Hippocampal formation (tissue), 2 donors: ENCODE results near the gene EGFL7.

Experiments used
- DNase-seq, 2 donors: peaks; one replicate each; lab custom pipeline; 2025; lab: John Stamatoyannopoulos, UW

The EGFL7 gene

DNA sequence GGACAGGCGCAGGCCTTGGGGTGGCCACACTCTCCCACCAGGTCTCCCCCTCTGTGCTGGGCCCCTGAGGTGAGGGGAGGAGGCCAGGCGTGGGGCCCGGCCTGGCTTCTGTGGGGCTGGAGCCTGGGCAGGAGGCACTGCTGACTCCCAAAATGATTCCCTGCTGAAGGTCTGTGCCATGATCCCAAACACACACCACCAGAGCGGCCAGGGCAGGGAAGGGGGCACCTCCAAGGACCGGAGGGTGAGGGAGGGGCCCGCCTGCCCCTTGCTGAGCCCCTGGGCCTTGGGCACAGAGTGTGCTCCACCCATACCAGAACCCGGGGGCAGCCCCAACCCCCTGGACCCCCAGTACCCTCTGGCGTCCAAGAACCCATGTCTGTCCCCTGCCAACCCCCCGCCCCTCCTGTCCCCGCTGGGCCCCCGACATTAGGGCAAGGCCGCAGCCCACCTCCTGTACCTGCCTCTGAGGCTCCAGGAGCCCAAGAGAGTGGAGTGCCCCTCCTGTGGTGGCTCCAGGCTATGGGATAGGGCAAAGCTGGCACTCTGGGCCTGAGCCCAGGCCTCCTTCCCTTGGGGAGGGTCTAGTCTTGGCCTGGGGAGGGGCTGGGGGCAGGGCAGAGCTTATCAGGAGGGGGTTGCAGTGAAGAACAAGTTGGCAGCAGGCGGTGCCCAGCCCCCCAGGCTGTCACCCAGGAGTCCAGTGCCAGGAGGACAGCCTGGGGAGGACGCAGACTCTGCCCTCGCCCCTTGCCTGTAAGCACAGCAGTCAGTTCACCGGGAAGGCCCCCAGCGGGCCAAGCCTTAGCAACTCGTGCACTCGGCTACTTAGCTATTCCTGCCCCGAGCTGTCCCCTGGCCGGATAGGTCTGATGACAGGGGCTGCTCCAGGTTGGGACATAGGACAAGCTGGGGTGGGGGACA is 2.6 kb upstream of the EGFL7 start:
- no peak for DNase-seq

GRCh38 chr9:136660971-136661550 is 1.7 kb upstream of the EGFL7 start:
- DNase-seq: no peak

- DNase-seq: no peak
Observed at GRCh38 chr9:136661641-136662325, 933 bp upstream of the EGFL7 start.

DNA sequence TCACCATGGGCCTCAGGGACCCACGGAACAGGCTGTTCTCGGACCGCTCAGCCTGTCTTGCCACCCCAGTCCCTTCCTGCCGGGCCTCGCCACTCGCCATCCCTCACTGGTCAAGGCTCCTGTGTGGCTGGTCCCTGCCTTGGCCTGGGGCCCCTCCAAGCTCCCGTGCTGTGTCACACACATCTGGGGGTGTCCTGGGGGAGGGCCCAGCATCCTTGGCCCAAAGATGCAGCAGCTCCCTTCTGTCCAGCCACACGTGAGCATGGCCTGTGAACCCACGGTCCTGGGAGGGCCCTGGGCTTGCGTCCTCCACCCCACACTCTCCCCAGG is 425 bp upstream of the EGFL7 start:
- DNase-seq: no peak

DNA sequence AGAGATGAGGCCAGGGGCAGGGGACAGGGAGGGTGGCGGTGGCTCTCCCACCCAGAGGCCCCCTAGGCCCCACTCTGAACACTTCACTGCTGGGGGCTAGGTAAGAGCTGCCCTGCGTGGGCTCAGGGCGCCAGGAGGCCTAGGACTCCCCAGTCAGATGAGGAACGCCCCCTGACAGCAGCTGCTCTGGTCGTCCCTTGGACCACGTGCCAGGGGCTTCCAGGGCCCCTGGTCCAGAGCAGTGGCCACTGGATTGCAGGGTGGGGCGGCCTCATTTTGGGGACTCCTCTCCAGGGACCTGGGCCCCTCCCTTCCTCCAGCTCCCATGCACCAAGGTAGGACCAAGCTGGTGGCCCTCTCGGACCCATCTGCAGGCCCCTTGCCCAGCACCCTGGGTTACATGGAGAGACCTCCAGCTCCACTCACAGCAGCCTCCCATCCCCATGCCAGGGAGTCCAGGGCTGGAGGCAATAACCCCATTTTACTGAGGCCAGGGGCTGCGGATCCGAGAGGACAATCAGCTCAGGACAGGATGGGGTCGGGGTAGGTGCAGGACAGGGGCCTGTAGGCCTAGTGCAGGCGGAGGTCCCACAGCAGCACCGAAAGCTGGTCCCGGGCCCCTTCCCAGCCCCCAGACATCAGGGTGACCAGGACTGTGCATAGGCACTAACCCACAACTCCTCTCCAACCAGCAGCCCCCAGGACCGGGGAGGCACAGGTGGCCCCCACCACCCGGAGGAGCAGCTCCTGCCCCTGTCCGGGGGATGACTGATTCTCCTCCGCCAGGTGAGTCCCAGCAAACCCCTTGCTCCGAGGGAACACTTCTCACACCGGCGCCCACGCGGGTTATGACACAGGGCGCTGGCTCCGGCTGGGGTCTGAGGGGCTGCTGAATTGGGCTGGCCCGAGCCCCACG is 1.5 kb downstream of the EGFL7 start:
- DNase-seq: no peak

DNA sequence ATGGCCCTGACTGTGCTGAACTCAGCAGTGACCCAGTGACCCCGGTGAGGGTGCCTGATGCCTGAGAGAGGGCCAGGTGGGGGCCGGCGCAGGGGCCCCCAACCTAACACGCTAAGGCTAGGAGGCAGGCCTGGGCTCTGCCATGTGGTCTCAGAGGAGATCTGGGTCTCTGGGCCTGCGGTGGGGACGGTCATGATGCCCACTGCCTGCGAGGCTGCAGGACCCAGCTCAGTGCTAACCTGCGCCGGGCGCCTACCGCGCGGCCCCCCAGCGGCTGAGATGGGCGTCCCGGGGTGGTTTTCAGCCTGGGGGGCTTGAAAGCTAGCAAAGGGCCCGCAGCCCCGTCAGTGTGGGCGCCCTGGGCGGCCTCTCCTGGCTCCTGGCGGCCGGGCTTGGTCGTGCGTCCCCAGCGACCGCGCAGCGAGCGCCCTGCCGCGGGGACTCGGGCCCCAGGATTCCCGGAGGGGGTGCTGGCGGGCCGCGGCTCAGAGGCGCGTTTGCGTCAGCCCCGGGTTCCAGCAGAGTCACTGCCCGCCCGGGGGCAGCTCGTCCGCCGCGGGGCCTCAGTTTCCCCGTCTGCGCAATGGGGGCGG is 2.5 kb downstream of the EGFL7 start:
- no peak for DNase-seq

- DNase-seq: no peak
Observed at GRCh38 chr9:136665704-136666371, 3.1 kb downstream of the EGFL7 start.

- no peak for DNase-seq
Observed at GRCh38 chr9:136666372-136667213, 3.9 kb downstream of the EGFL7 start.

GRCh38 chr9:136667214-136667939 is 4.7 kb downstream of the EGFL7 start:
- no peak for DNase-seq

GRCh38 chr9:136667940-136668760 is 5.4 kb downstream of the EGFL7 start:
- no peak for DNase-seq

GRCh38 chr9:136668983-136669790 is 6.5 kb downstream of the EGFL7 start:
- no peak for DNase-seq

DNA sequence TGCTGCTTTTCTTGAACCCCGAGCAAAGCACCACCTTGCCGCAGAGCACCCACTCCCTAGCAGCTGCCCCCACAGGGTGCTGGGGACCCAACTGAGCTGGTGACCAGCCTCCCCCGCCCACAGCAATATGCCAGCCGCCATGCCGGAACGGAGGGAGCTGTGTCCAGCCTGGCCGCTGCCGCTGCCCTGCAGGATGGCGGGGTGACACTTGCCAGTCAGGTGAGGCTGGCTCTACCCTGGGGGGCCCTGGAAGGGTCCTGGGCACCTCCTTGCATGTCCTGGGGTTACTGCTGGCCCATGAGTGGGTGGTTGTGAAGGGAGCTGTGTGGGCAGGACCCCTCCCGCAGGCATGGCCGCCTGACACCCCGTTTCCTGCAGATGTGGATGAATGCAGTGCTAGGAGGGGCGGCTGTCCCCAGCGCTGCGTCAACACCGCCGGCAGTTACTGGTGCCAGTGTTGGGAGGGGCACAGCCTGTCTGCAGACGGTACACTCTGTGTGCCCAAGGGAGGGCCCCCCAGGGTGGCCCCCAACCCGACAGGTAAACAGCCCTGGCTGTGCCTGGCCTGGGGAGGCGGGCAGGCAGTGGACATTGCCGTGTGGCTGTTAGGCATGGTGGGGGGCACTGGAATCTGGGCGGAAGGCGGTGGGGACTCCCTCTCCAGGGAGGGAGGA is 7.2 kb downstream of the EGFL7 start:
- no peak for DNase-seq

DNA sequence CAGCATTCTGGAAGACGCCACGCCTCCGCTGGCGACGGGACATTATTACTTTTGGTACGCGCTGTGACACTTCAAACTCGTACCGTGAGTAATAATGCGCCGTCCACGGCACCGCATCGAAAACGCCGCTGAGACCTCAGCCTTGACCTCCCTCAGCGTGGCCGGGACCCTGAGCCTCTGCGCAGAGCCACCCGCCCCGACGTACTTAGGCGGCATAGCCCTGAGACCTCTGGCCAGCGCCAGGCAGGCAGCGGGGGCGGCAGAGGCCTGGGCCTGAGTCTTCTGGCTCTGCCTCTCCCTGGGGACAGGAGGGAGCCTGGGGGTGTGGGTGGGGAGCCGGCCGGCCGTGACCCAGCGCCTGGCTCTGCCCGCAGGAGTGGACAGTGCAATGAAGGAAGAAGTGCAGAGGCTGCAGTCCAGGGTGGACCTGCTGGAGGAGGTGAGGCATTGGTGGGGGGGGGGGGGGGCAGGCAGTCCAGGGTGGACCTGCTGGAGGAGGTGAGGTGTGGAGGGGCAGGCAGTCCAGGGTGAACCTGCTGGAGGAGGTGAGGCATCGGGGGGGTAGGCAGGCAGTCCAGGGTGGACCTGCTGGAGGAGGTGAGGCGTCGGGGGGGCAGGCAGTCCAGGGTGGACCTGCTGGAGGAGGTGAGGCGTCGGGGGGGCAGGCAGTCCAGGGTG is 8.0 kb downstream of the EGFL7 start:
- no peak for DNase-seq

GRCh38 chr9:136671254-136671614 is 8.5 kb downstream of the EGFL7 start:
- no peak for DNase-seq

- no peak for DNase-seq
Observed at GRCh38 chr9:136671646-136672430, 9.1 kb downstream of the EGFL7 start.
